ENCODE data around the gene ATP8A1. TPM values are rescaled to one million over a fixed set of nuclear protein-coding genes. Genes with fewer than 3 reads are reported as not detected.

The ATP8A1 gene
- total RNA-seq, 1 experiment from 2014 or later = 0.80 TPM

GRCh38 chr4:42637867-42638266 lies 19.0 kb downstream of the ATP8A1 start:
- Histone ChIP-seq H3K4me1 (ENCODE audit: control insufficient read depth, insufficient read depth, low read length) (no peaks in the 10 kb centered on the region), H3K27me3 (ENCODE audit: control insufficient read depth, insufficient read depth, low read length) (no peaks in the 10 kb centered on the region), H3K4me3 (ENCODE audit: low read depth in 2 of 2, low read length in 2 of 2) (no peak overlapping the region), H3K36me3 (ENCODE audit: control insufficient read depth, insufficient read depth, low read length) (no peaks in the 10 kb centered on the region), H3K27ac (ENCODE audit: low read length) (no peak overlapping the region), H3K9me3 (ENCODE audit: control insufficient read depth, insufficient read depth, low read depth, low read length) (no peaks in the 10 kb centered on the region)
- ChIA-PET POLR2A (no interaction called here), CTCF (interaction anchor here (0.5 kb wide), 1 partner anchor 493 kb away, joined by 7 read pairs; no protein-coding TSS in a partner anchor)
- TF ChIP-seq TCF7L2 (IDR thresholded peaks at IDR 0.05; ENCODE audit: low read depth, low read length) (no peak), POLR2AphosphoS5 (IDR thresholded peaks at IDR 0.05; ENCODE audit: low read depth, low read length) (no peak), SIN3A (IDR thresholded peaks at IDR 0.05; ENCODE audit: borderline replicate concordance, insufficient read depth, low read depth, low read length) (no peak)
- TF ChIP-seq, protein P1, sequence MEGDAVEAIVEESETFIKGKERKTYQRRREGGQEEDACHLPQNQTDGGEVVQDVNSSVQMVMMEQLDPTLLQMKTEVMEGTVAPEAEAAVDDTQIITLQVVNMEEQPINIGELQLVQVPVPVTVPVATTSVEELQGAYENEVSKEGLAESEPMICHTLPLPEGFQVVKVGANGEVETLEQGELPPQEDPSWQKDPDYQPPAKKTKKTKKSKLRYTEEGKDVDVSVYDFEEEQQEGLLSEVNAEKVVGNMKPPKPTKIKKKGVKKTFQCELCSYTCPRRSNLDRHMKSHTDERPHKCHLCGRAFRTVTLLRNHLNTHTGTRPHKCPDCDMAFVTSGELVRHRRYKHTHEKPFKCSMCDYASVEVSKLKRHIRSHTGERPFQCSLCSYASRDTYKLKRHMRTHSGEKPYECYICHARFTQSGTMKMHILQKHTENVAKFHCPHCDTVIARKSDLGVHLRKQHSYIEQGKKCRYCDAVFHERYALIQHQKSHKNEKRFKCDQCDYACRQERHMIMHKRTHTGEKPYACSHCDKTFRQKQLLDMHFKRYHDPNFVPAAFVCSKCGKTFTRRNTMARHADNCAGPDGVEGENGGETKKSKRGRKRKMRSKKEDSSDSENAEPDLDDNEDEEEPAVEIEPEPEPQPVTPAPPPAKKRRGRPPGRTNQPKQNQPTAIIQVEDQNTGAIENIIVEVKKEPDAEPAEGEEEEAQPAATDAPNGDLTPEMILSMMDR (IDR thresholded peaks at IDR 0.05) = no peak
- TF ChIP-seq, protein P2, sequence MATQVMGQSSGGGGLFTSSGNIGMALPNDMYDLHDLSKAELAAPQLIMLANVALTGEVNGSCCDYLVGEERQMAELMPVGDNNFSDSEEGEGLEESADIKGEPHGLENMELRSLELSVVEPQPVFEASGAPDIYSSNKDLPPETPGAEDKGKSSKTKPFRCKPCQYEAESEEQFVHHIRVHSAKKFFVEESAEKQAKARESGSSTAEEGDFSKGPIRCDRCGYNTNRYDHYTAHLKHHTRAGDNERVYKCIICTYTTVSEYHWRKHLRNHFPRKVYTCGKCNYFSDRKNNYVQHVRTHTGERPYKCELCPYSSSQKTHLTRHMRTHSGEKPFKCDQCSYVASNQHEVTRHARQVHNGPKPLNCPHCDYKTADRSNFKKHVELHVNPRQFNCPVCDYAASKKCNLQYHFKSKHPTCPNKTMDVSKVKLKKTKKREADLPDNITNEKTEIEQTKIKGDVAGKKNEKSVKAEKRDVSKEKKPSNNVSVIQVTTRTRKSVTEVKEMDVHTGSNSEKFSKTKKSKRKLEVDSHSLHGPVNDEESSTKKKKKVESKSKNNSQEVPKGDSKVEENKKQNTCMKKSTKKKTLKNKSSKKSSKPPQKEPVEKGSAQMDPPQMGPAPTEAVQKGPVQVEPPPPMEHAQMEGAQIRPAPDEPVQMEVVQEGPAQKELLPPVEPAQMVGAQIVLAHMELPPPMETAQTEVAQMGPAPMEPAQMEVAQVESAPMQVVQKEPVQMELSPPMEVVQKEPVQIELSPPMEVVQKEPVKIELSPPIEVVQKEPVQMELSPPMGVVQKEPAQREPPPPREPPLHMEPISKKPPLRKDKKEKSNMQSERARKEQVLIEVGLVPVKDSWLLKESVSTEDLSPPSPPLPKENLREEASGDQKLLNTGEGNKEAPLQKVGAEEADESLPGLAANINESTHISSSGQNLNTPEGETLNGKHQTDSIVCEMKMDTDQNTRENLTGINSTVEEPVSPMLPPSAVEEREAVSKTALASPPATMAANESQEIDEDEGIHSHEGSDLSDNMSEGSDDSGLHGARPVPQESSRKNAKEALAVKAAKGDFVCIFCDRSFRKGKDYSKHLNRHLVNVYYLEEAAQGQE (IDR thresholded peaks at IDR 0.05; ENCODE audit: insufficient read depth in 1 of 2, low read depth in 2 of 2, low read length in 1 of 2) = no peak
- in situ Hi-C loops (cut with HindIII; ENCODE audit: low pct_unique_long_range_greater_than_20kb, low sequenced_read_pairs) (no loop called here), intact Hi-C loops (cut with micrococcal nuclease; ENCODE audit: unreplicated experiment) (no loop called here)
- no peak for DNase-seq (ENCODE audit: low read depth, low spot score)
- no peak for ATAC-seq
- BruUV-seq (replicated peaks) = no TSS peak

DNA sequence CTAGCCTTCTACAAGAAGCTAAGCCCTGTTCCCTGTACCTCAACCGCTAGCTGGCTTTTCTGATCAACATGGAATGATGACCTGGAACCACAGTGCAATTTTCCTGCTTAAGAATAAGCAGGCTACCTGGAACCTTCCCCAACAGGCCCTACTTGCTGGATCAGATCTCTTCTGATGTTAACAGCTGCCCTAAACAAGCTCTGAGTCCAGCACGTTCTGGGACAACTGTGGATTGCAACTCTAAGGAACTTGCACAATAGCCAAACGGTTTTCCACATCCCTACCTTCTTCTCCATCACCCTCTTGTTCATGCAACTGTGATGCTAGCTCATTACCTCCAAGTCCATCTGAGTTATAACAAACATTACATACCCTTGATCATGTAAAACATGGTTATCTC lies 19.8 kb downstream of the ATP8A1 start:
- Histone ChIP-seq H3K36me3 (ENCODE audit: control insufficient read depth, insufficient read depth, low read length) (no peaks in the 10 kb centered on the region), H3K27me3 (ENCODE audit: control insufficient read depth, insufficient read depth, low read length) (no peaks in the 10 kb centered on the region), H3K27ac (ENCODE audit: low read length) (no peak overlapping the region), H3K4me1 (ENCODE audit: control insufficient read depth, insufficient read depth, low read length) (no peaks in the 10 kb centered on the region), H3K4me3 (ENCODE audit: low read depth in 2 of 2, low read length in 2 of 2) (no peak overlapping the region), H3K9me3 (ENCODE audit: control insufficient read depth, insufficient read depth, low read depth, low read length) (no peaks in the 10 kb centered on the region)
- intact Hi-C loops (cut with micrococcal nuclease; ENCODE audit: unreplicated experiment) = no loop called here
- TF ChIP-seq TCF7L2 (IDR thresholded peaks at IDR 0.05; ENCODE audit: low read depth, low read length) = no peak
- ATAC-seq = no peak
- no peak for DNase-seq (ENCODE audit: low read depth, low spot score)
- BruUV-seq (replicated peaks) = no TSS peak
- POLR2A ChIA-PET = no interaction called here
- CTCF ChIA-PET = interaction anchor here (0.5 kb wide), 1 partner anchor 492 kb away, joined by 7 read pairs; no protein-coding TSS in a partner anchor
- in situ Hi-C loops (cut with HindIII; ENCODE audit: low pct_unique_long_range_greater_than_20kb, low sequenced_read_pairs) = no loop called here

GRCh38 chr4:42636645-42636949 lies 20.3 kb downstream of the ATP8A1 start:
- POLR2A ChIA-PET = no interaction called here
- TF ChIP-seq, protein P1 (IDR thresholded peaks at IDR 0.05) = no peak
- no peaks in the 10 kb centered on the region for H3K27me3 ChIP-seq (ENCODE audit: control insufficient read depth, insufficient read depth, low read length)

More at GRCh38 chr4:42636645-42636949, 20.3 kb downstream of the ATP8A1 start:
- DNase-seq (ENCODE audit: low read depth, low spot score) (no peak), ATAC-seq (no peak)
- intact Hi-C loops (cut with micrococcal nuclease; ENCODE audit: unreplicated experiment) (no loop called here), in situ Hi-C loops (cut with HindIII; ENCODE audit: low pct_unique_long_range_greater_than_20kb, low sequenced_read_pairs) (no loop called here)
- CTCF ChIA-PET = no interaction called here
- Histone ChIP-seq H3K27ac (ENCODE audit: low read length) (no peak overlapping the region), H3K4me1 (ENCODE audit: control insufficient read depth, insufficient read depth, low read length) (no peaks in the 10 kb centered on the region), H3K4me3 (ENCODE audit: low read depth in 2 of 2, low read length in 2 of 2) (no peak overlapping the region), H3K9me3 (ENCODE audit: control insufficient read depth, insufficient read depth, low read depth, low read length) (no peaks in the 10 kb centered on the region), H3K36me3 (ENCODE audit: control insufficient read depth, insufficient read depth, low read length) (no peaks in the 10 kb centered on the region)
- BruUV-seq (replicated peaks) = no TSS peak
